ENCODE measurements around the gene C1QTNF9.

Gene C1QTNF9

GRCh38 chr13:24292481-24292880 is 16.9 kb upstream of the C1QTNF9 start:
- no peak for DNase-seq (ENCODE audit: extremely low spot score)
- TF ChIP-seq TARDBP (IDR thresholded peaks at IDR 0.05) (no peak), FOXA1 (IDR thresholded peaks at IDR 0.05) (no peak), CTBP1 (IDR thresholded peaks at IDR 0.05; ENCODE audit: borderline replicate concordance) (no peak), BHLHE40 (IDR thresholded peaks at IDR 0.05; ENCODE audit: borderline replicate concordance) (no peak), ARNT (IDR thresholded peaks at IDR 0.05) (no peak), ZNF384 (IDR thresholded peaks at IDR 0.05) (no peak), SUZ12 (IDR thresholded peaks at IDR 0.05) (no peak), FOXM1 (IDR thresholded peaks at IDR 0.05; ENCODE audit: borderline replicate concordance) (no peak), PKNOX1 (IDR thresholded peaks at IDR 0.05) (no peak)
- POLR2A ChIA-PET = no interaction called here
- CTCF ChIA-PET = no interaction called here

- DNase-seq (ENCODE audit: extremely low spot score) = no peak
- CTCF ChIA-PET = interaction anchor here (0.6 kb wide), 1 partner anchor 43 kb away, joined by 4 read pairs; no protein-coding TSS in a partner anchor
- POLR2A ChIA-PET = no interaction called here
- TF ChIP-seq HDGF (IDR thresholded peaks at IDR 0.05; ENCODE audit: borderline replicate concordance) = no peak
- no peak for TF ChIP-seq PKNOX1 (IDR thresholded peaks at IDR 0.05)
- no peak for TF ChIP-seq FOXA1 (IDR thresholded peaks at IDR 0.05)
- no peak for TF ChIP-seq SUZ12 (IDR thresholded peaks at IDR 0.05)
- no peak for TF ChIP-seq LEF1 (IDR thresholded peaks at IDR 0.05; ENCODE audit: borderline replicate concordance)
- no peak for TF ChIP-seq TARDBP (IDR thresholded peaks at IDR 0.05)
- no peak for TF ChIP-seq BHLHE40 (IDR thresholded peaks at IDR 0.05; ENCODE audit: borderline replicate concordance)
- TF ChIP-seq NFRKB (IDR thresholded peaks at IDR 0.05) = no peak
- TF ChIP-seq ELF4 (IDR thresholded peaks at IDR 0.05) = no peak
- TF ChIP-seq SP1 (IDR thresholded peaks at IDR 0.05) = no peak
- no peak for TF ChIP-seq L3MBTL2 (conservative IDR thresholded peaks at IDR 0.05)
- TF ChIP-seq ZNF384 (IDR thresholded peaks at IDR 0.05) = no peak
- TF ChIP-seq FOXM1 (IDR thresholded peaks at IDR 0.05; ENCODE audit: borderline replicate concordance) = no peak
- no peak for TF ChIP-seq FOXK2 (IDR thresholded peaks at IDR 0.05)
- no peak for TF ChIP-seq CTBP1 (IDR thresholded peaks at IDR 0.05; ENCODE audit: borderline replicate concordance)
- no peak for TF ChIP-seq ARNT (IDR thresholded peaks at IDR 0.05)
Observed at GRCh38 chr13:24293746-24294145, 15.6 kb upstream of the C1QTNF9 start.

- ChIA-PET POLR2A (no interaction called here), CTCF (no interaction called here)
- no peak for TF ChIP-seq FOXM1 (IDR thresholded peaks at IDR 0.05; ENCODE audit: borderline replicate concordance)
- TF ChIP-seq ARNT (IDR thresholded peaks at IDR 0.05) = no peak
- TF ChIP-seq ZNF384 (IDR thresholded peaks at IDR 0.05) = no peak
- TF ChIP-seq ELF4 (IDR thresholded peaks at IDR 0.05) = no peak
- TF ChIP-seq FOXA1 (IDR thresholded peaks at IDR 0.05) = no peak
- TF ChIP-seq NFRKB (IDR thresholded peaks at IDR 0.05) = no peak
- no peak for TF ChIP-seq BHLHE40 (IDR thresholded peaks at IDR 0.05; ENCODE audit: borderline replicate concordance)
- TF ChIP-seq SUZ12 (IDR thresholded peaks at IDR 0.05) = no peak
- TF ChIP-seq CTBP1 (IDR thresholded peaks at IDR 0.05; ENCODE audit: borderline replicate concordance) = no peak
- TF ChIP-seq TARDBP (IDR thresholded peaks at IDR 0.05) = no peak
- TF ChIP-seq FOXK2 (IDR thresholded peaks at IDR 0.05) = no peak
- TF ChIP-seq PKNOX1 (IDR thresholded peaks at IDR 0.05) = no peak
- no peak for DNase-seq (ENCODE audit: extremely low spot score)
Observed at GRCh38 chr13:24299488-24300114, 9.8 kb upstream of the C1QTNF9 start.

GRCh38 chr13:24301434-24301833 is 7.9 kb upstream of the C1QTNF9 start:
- DNase-seq (ENCODE audit: extremely low spot score) = no peak
- ChIA-PET CTCF (no interaction called here), POLR2A (no interaction called here)
- TF ChIP-seq FOXA1 (IDR thresholded peaks at IDR 0.05) (no peak), BHLHE40 (IDR thresholded peaks at IDR 0.05; ENCODE audit: borderline replicate concordance) (no peak), SP1 (IDR thresholded peaks at IDR 0.05) (no peak), TARDBP (IDR thresholded peaks at IDR 0.05) (no peak)

GRCh38 chr13:24301911-24302310 is 7.5 kb upstream of the C1QTNF9 start:
- TF ChIP-seq ZNF384 (IDR thresholded peaks at IDR 0.05) = no peak
- TF ChIP-seq NFRKB (IDR thresholded peaks at IDR 0.05) = no peak
- TF ChIP-seq HDGF (IDR thresholded peaks at IDR 0.05; ENCODE audit: borderline replicate concordance) = no peak
- CTCF ChIA-PET = interaction anchor here (0.6 kb wide), 1 partner anchor 338 kb away, joined by 3 read pairs; no protein-coding TSS in a partner anchor
- no peak for DNase-seq (ENCODE audit: extremely low spot score)
- POLR2A ChIA-PET = no interaction called here

- CTCF ChIA-PET = no interaction called here
- TF ChIP-seq ARNT (IDR thresholded peaks at IDR 0.05) = no peak
- TF ChIP-seq ELF4 (IDR thresholded peaks at IDR 0.05) = no peak
- no peak for TF ChIP-seq HDGF (IDR thresholded peaks at IDR 0.05; ENCODE audit: borderline replicate concordance)
- no peak for TF ChIP-seq L3MBTL2 (conservative IDR thresholded peaks at IDR 0.05)
- no peak for TF ChIP-seq SUZ12 (IDR thresholded peaks at IDR 0.05)
- no peak for TF ChIP-seq LEF1 (IDR thresholded peaks at IDR 0.05; ENCODE audit: borderline replicate concordance)
- TF ChIP-seq BHLHE40 (IDR thresholded peaks at IDR 0.05; ENCODE audit: borderline replicate concordance) = no peak
- TF ChIP-seq CTBP1 (IDR thresholded peaks at IDR 0.05; ENCODE audit: borderline replicate concordance) = no peak
- TF ChIP-seq FOXK2 (IDR thresholded peaks at IDR 0.05) = no peak
Observed at GRCh38 chr13:24304620-24305019, 4.8 kb upstream of the C1QTNF9 start.

GRCh38 chr13:24306632-24307031 is 2.7 kb upstream of the C1QTNF9 start:
- TF ChIP-seq FOXK2 (IDR thresholded peaks at IDR 0.05) (no peak), SP1 (IDR thresholded peaks at IDR 0.05) (no peak), ELF4 (IDR thresholded peaks at IDR 0.05) (no peak), NFRKB (IDR thresholded peaks at IDR 0.05) (no peak), SUZ12 (IDR thresholded peaks at IDR 0.05) (no peak), CTBP1 (IDR thresholded peaks at IDR 0.05; ENCODE audit: borderline replicate concordance) (no peak), ZNF384 (IDR thresholded peaks at IDR 0.05) (no peak), PKNOX1 (IDR thresholded peaks at IDR 0.05) (no peak), TARDBP (IDR thresholded peaks at IDR 0.05) (no peak), L3MBTL2 (conservative IDR thresholded peaks at IDR 0.05) (no peak), BHLHE40 (IDR thresholded peaks at IDR 0.05; ENCODE audit: borderline replicate concordance) (no peak), HDGF (IDR thresholded peaks at IDR 0.05; ENCODE audit: borderline replicate concordance) (no peak)
- CTCF ChIA-PET = no interaction called here
- no peak for DNase-seq (ENCODE audit: extremely low spot score)
- POLR2A ChIA-PET = no interaction called here

More at GRCh38 chr13:24304620-24305019, 4.8 kb upstream of the C1QTNF9 start:
- POLR2A ChIA-PET = no interaction called here
- DNase-seq (ENCODE audit: extremely low spot score) = no peak
